ENCODE results near the gene TNFRSF17.

Gene TNFRSF17

GRCh38 chr16:11988258-11988978 lies 23.4 kb downstream of the TNFRSF17 start:
- TF ChIP-seq ZFX (IDR thresholded peaks at IDR 0.05) = no peak
- no peak for TF ChIP-seq CTCF (conservative IDR thresholded peaks at IDR 0.05)
- no peak overlapping the region for H3K27ac ChIP-seq

GRCh38 chr16:11990702-11991390 lies 25.8 kb downstream of the TNFRSF17 start:
- H3K27ac ChIP-seq = no peak overlapping the region
- TF ChIP-seq ZFX (IDR thresholded peaks at IDR 0.05) (no peak), CTCF (conservative IDR thresholded peaks at IDR 0.05) (no peak)

- TF ChIP-seq ZFX (IDR thresholded peaks at IDR 0.05) (no peak), CTCF (conservative IDR thresholded peaks at IDR 0.05) (no peak)
- H3K27ac ChIP-seq = no peak overlapping the region
Observed at GRCh38 chr16:11992008-11992584, 27.1 kb downstream of the TNFRSF17 start.

- H3K27ac ChIP-seq = no peak overlapping the region
- no peak for TF ChIP-seq ZFX (IDR thresholded peaks at IDR 0.05)
- no peak for TF ChIP-seq CTCF (conservative IDR thresholded peaks at IDR 0.05)
Observed at GRCh38 chr16:11992586-11993524, 27.8 kb downstream of the TNFRSF17 start.

GRCh38 chr16:11994143-11995119 lies 29.4 kb downstream of the TNFRSF17 start:
- TF ChIP-seq CTCF (conservative IDR thresholded peaks at IDR 0.05) = no peak
- TF ChIP-seq ZFX (IDR thresholded peaks at IDR 0.05) = no peak
- H3K27ac ChIP-seq = no peak overlapping the region
